8988T (cell line): Measurements from ENCODE around the gene ZNF652.
"Not testable (repeated sequence)": the region's sequence is repeated elsewhere in the genome, so short reads cannot be mapped to it uniquely, and the experiment has no call there.

Experiments used
- DNase-seq: peaks from one replicate; pipeline ENCODE4 v3.0.0; 2011

ZNF652 gene

DNA sequence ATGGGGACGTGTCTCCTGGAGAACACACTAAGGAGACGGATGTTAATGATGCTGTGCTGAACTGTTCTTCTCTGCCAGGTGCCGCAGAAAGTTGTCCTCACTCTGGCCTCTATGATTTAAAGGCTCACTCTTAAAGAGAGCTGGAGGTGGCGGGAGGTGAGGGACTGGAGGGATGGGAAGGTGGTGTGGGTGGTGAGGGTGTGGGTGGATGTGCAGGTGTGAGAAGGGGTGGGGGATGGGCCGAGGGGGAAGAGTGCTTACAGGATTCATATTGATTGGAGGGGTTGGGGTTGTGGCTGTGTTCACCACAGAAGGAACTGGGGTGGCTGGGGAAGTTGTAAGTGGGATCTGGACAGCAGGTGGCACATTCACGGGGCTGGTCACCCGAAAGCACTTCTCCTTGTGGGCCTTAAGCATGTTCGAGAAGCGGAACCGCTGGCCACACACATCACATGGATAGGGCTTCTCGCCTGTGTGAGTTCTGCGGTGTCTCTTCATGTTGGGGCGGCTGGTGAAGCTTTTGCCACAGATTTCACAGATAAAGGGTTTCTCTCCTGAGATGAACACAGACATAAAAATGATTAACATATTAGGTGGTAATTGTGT lies 63.6 kb downstream of the ZNF652 start:
- no peak for DNase-seq

DNA sequence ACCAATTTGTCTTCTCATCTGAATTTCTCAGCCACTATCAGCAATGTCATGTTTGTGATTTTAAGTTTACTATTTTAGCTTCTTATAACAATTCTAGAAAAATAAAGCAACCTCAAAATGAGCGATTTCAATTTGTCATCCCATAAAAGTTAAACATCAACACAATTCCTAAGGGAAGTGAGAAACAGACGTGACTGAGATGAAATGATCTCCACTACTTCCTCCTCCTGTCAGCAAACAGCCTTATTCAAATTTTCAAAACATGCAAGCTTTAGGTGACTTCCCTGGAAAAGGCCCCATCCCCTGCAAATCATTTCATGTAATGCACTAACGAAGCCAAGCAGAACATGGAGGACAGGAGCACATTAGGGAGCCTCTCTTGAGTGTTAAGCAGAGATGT lies 64.9 kb downstream of the ZNF652 start:
- DNase-seq, result no peak

DNA sequence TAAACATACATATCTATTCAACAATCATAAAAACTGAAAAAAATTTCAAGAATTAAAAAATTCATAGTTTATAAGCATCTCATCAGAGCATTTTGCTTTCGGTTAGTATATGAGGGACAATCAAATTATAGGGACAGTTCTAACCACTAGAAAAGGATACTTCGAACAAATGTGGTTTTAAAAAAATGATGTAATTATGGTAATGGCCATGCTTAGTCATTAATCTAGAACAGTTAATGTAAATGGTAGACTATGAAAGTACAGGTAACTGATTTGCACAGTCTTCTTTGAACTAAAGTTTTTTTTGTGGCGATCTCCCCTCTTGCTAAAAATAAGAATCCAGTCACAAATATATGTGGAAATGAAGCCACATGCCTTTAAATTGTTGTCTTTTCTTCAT lies 67.9 kb downstream of the ZNF652 start:
- no peak for DNase-seq

DNA sequence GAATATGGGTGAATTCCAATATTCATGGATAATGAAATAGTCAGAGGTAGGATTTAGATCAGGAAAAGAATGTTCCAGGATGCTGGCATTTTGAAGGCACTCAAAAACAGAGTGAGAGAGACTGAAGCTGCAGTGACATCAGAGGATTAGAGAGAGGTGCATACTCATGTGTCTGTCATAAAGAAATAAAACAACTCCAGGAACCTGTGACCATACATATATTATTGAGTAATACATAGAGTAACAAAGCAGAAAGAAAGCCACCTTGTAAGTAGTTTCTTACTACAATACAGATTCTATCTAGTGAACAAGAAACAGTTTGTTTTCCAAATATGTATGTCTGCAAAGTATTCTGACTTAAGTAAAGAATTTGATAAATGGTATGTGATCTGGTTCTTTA lies 69.1 kb downstream of the ZNF652 start:
- DNase-seq, result no peak

DNA sequence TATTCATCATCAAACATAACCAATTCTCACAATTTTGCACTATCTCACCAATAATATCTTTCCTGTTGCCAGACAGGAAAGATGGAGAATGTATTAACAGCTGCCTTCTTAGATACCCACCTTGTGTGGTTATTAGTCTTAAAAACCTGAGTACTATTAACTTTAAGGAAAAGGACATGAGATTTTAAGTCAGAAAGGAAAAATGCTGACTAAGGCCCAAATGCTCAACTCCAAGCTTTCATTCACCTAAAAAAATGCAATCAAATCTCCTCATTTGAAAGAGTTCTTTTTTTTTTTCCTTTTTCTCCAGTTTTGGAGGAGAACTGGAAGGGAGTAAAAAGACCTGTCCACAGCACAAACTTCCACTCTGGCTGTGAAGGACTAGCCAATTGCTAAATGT lies 70.1 kb downstream of the ZNF652 start:
- no peak for DNase-seq

DNA sequence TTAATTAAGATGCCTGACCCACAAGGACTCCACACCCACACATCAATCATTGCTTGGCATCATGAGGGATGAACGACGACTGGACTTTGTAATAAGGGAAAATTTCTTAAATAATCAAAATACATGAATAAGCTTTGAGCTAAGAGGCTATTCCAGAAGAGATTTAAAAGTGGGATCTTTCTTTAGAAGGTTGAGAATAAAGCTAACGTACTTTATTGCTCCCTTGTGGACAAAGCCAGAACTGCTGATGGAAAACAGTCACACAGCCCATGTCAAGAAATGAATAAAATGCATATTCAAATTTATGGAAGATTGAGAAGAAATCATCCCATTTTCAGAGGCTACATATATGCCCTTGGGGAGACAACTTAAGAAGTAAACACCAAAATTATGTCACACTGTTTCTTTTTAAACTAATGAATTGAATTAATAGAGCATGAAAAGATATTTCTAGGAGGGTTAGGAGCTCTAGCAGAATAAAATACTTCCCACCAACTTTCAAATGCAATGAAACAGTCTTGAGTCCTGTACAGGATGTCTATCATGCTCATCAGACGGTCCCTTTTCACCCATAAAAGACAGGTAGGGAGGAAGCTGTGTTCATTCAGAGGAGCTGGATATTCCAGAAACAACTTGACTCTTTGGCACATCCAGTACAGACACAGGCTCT lies 71.2 kb downstream of the ZNF652 start:
- no peak for DNase-seq

DNA sequence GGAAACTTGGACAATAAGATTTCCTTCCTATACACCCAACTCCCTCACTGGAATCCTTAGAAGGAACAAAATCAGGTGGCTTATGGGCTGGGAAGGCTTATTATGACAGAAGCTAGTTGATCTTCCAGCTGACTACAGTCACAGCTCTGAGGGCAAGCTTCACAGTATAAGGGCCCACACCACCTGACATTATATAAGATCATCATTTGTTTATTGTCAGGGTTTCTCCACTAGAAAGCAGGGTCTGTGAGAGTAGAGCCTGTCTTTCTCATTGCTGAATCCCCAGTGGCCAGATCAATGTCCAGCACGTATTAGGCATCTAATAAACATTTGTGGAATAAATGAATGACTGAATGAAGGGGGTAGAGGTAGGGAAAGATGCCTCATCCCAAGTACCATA lies 73.7 kb downstream of the ZNF652 start:
- no peak for DNase-seq

DNA sequence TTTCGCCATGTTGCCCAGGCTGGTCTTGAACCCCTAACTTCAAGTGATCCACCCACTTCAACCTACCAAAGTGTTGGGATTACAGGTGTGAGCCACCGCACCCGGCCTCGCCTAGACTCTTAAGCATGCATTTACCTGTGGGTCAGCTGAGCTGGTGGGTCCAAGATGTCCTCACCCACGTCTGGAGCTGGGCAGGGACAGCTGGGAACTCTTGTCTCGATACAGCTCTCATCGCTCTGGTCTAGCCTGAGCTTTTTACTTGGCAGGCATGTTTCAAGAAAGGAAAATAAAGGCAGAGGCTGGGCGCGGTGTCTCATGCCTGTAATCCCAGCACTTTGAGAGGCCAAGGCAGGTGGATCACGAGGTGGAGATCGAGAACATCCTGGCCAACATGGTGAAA lies 74.6 kb downstream of the ZNF652 start:
- DNase-seq, result no peak

DNA sequence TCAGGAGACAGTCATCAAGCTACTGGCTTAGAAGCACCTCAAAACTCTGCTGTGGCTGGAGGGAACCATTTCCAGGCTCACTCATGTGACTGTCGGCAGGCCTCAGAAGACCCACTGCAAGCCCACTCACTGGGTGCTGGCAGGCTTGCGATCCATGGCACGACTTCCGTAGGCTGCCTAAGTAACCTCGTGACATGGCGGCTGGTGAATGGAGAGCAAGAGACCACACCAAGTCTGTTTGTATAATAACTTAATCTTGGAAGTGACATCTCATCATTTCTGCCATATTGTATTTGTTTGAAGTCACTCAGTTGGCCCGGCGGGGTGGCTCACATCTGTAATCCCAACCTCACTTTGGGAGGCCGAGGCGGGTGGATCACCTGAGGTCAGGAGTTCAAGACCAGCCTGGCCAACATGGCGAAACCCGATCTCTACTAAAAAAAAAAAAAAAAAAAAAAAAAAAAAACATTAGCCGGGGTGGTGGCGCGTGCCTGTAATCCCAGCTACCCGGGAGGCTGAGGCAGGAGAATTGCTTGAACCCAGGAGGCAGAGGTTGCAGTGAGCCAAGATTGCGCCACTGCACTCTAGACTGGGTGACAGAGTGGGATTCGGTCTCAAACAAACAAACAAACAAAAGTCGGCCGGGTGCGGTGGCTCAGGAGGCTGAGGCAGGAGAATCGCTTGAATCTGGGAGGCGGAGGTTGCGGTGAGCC lies 75.6 kb downstream of the ZNF652 start:
- DNase-seq, result not testable (repeated sequence)

DNA sequence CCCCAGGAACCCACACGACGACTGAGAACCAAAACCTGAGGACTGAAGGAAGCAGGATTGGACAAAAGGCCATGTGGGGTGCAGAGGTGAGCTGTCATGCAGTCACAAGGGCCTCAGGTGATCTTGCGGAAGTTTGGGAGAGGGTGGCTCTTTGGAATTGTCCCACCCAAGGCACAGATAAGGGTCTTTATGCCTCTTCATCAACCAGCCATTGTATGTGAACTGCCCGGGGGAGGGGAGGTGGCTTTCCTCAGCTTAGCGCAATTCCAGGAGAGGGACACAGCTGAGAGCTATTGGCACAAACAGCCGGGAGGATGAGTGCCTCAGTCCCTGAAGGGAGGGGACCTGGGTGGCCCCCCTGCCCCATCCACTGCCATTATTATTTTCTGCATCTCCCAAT lies 76.3 kb downstream of the ZNF652 start:
- no peak for DNase-seq

DNA sequence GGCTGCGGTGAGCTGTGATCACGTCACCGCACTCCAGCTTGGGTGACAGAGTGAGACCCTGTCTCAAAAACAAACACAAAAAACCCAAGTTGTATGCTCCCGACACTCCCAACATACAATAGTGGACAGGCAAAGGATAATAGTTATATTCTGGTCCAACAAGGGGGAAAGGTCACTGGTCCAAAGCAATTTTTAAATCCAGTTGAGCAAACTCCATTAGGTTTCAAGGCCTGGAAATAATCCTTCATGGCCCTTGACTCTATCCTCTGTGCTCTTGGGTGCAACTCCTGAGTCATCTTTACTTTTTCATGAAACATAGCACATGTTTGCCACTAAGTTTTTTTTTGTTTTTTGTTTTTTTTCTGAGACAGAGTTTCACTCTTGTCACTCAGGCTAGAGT lies 81.1 kb downstream of the ZNF652 start:
- no peak for DNase-seq

DNA sequence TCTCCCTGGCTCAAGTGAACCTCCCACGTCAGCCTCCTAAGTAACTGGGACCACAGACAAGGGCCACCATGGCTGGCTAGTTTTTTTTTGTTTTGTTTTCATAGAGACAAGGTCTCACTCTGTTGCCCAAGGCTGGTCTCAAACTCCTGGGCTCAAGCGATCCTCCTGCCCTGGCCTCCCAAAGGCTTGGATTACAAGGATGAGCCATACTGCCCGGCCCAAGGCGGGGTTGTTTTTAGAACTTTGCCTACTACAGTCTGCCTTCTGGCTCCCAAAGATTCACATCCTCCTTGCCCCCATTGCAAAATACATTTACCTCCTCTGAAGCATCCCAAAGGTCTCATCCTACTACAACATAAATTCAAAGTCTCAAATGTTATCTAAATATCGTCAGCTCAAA lies 82.0 kb downstream of the ZNF652 start:
- DNase-seq, result no peak

DNA sequence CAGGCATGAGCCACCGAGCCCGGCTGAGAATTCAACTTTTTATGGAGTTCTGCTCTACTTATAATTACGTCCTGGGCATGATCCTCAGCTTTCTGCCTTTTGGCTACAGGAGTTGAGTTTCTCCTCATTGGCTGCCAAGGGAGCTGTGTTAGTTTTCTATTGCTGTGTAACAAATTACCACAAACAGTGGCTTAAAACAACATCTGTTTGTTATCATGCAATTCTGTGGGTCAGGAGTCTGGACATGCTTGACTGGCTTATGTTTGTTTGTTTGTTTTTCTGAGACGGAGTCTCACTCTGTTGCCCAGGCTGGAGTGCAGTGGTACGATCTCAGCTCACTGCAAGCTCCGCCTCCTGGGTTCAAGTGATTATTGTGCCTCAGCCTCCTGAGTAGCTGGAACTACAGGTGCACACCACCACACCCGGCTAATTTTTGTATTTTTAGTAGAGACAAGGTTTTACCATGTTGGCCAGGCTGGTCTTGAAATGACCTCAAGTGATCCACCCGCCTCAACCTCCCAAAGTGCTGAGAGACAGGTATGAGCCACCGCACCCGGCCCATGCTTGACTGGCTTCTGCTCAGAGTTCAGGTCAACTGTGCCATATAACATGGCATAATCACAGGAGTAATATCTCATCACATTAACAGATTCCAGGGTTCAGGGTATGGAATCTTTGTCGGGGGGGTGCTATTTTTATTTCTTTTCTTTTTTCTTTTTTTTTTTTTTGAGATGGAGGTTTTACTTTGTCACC lies 82.6 kb downstream of the ZNF652 start:
- not testable (repeated sequence) for DNase-seq

DNA sequence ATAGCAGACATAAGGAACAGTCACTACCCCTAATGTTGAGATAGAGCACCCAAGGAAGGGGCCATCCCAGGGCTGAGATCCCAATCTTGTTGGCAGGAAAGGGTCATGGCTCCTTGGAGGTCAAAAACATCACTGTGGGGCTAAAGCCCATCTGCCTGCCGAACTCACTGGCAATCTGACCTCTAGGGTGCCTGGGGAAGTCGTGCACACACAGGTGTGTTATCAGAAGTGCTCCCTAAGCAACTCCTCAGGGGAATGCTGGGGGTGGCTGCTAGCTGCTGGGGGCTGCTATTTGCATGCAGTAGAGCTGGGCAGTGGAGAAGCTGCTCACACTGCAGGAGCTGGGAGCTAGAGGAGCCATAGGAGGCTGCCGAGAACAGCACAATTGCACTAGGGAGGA lies 84.0 kb downstream of the ZNF652 start:
- DNase-seq, result no peak

DNA sequence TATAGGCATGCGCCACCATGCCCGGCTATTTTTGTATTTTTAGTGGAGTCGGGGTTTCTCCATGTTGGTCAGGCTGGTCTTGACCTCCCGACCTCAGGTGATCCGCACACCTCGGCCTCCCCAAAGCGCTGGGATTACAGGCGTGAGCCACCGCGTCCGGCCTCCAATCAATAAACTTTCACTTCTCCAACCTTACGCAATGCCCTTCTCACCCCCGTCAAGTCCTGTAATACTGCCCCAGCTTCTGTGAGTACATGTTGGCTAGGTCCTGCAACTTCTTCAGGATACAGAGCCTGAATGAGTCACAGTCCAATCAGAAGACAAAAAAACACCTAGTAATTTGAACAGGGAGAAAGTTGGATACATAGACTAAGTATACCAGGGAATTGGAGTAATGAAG lies 84.4 kb downstream of the ZNF652 start:
- DNase-seq, result no peak

DNA sequence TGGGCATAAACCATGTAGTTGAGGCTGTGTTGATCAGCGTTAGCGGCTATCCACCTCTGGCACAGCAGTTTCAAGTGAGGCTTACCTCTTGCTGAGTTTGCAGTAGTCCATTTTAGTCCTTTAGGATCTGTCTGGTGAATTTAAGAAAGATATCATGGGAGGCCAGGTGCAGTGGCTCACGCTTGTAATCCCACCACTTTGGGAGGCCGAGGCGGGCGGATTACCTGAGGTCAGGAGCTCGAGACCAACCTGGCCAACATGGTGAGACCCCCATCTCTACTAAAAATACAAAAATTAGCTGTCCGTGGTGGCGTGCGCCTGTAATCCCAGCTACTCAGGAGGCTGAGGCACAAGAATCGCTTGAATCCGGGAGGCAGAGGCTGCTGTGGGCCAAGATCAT lies 86.1 kb downstream of the ZNF652 start:
- DNase-seq, result not testable (repeated sequence)

DNA sequence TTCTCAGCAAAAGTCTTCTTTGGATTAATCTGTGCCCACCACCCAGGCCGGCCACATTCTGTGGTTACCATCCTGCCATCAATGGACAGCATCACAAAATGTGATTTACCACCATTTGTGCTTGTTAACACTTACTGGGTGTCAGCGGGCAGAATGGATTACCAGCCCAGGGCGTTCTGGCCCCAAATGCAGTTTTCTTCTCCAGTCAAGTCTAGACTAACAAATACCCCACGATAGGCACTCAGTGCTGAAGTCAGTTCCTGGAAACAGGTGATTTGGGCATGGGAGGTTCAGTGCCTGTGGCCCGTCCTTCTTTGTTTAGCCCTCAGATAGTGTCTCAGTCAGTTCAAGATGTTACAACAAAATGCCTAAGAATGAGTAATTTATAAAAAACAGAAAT lies 92.7 kb downstream of the ZNF652 start:
- DNase-seq, result no peak

DNA sequence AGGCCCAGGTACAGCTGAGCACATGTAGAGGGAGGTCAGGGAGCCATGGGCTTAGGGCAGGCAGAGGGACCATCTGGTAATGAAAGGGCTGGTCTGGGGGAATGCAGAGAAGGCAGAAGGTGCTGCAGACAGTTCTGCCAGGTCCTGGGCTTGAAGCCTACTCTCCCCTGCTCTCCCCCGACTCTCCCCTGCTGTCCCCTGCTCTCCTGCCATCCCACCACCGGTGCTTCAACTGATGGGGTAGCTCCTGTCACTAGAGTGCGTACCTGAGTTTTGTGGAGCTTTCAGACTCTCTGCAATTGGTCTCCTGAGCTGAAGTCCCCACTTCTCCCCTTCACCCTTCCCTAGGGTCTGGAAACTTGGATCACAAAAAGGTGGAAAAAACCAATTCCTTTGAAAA lies 94.1 kb downstream of the ZNF652 start:
- no peak for DNase-seq

DNA sequence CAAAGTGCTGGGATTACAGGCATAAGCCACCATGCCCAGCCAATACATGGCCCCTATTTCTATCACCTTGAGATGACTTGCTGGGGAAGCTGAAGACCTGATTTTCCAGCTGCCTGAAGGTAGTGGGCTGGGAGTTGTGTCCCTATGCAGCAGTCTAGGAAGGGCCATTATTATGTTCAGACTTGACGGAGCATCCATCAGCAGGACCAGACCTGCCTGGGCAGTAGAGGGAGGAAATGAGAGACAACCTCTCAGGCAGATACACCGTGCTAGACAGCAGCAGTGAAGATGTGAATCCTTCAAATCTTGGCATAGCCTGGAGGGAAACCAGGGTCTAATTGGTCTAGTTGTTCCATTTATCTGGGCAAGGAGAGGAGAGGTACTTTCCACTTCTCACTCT lies 95.8 kb downstream of the ZNF652 start:
- no peak for DNase-seq

DNA sequence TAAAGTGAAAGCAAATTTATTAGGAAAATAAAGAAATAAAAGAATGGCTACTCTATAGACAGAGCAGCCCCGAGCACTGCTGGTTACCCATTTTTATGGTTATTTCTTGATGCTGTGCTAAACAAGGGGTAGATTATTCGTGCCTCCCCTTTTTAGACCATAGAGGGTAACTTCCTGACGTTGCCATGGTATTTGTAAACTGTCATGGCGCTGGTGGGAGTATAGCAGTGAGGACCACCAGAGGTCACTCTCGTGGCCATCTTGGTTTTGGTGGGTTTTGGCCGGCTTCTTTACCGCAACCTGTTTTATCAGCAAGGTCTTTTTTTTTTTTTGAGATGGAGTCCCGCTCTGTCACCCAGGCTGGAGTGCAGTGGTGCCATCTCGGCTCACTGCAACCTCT lies 100.5 kb downstream of the ZNF652 start:
- not testable (repeated sequence) for DNase-seq

DNA sequence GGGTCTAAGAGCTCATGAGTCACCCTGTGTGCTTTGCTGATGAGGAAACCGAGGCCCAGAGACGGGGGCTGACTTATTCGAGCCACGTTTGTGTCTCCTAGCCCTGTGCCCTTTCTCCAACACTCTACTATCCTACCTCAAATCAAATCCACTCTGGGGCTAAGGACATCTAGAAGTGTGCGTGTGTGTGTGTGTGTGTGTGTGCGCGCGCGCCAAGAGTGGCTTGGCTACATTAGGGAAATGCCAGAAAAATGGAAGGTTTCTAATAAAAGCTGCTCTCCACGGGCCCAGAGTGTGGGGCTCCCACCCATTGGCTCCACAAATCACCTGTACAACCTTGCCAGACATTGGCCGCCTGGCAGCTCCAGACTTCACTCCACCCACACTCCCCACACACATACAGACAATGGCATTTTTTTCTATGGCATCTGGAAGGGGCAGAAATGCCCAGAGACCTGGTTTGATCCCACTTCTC lies 101.2 kb downstream of the ZNF652 start:
- no peak for DNase-seq

DNA sequence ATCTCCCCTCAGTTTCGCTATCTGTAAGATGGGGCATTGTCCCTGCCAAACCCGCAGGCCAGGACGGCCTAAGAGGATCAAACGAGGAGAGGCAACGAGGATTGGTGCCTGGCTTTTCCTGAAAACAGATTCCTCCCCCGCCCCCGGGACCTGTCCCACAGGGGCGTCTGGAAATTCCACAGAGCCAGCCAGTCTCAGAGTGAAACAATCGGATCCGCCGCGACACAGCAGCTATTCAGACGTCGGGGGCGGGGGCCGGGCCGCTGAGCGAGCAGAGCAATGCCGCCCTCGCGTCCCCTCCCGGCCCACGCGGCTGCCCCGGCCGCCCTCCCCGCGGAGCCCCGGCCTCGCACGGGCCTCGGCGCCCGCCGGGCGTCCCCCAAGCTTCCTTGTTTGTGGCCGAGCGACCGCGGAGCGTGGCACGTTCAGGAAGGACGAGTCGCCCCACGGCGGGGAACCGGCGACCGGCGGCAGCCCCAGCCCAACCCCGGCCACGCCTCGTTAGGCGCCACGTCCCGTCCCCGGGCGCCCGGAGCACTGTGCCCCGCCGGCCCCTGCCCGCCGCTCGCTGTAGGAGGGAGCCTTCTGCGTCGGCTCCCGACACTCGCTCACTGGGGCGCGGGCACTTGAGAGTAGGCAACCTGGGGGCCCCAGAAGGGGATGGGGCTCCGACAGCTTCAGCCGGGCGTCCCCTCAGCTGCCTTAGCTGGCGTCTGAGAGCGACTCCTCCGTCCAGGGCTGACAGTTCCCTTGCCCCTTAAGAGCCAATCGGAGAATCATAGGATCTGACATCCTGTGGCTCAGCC lies 101.8 kb downstream of the ZNF652 start:
- peak; percentile 62 for DNase-seq

DNA sequence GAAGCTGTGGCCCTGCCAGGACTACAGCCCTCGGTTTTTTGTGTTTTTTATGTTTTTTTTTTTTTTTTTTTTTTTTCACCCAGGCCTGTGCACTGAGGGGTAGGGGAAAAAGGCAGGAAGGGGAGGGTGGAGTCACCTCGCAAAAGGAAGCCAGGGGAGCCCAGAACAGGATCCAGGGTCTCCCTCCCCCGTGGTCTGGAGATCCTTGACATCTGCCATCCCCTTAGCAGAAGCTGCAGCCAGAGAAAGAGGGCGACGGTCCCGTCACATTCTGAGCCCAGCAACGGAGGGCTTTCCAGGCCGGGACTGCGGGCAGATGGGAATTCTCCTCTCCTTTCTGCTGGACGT lies 102.4 kb downstream of the ZNF652 start:
- DNase-seq, result no peak
